ENCODE results near the gene BAIAP2.

BAIAP2 gene

GRCh38 chr17:81052199-81052997, 17.4 kb downstream of the BAIAP2 start:
- no peak for DNase-seq (ENCODE audit: low read depth)

- no peak for DNase-seq (ENCODE audit: low read depth)
Observed at GRCh38 chr17:81053041-81053970, 18.4 kb downstream of the BAIAP2 start.

GRCh38 chr17:81054308-81054707, 19.4 kb downstream of the BAIAP2 start:
- no peak for DNase-seq (ENCODE audit: low read depth)

GRCh38 chr17:81054881-81055370, 20.0 kb downstream of the BAIAP2 start:
- DNase-seq (ENCODE audit: low read depth): no peak

- no peak for DNase-seq (ENCODE audit: low read depth)
Observed at GRCh38 chr17:81056312-81056711, 21.4 kb downstream of the BAIAP2 start.

GRCh38 chr17:81057079-81057730, 22.3 kb downstream of the BAIAP2 start:
- DNase-seq (ENCODE audit: low read depth): no peak

- DNase-seq (ENCODE audit: low read depth): no peak
Observed at GRCh38 chr17:81057777-81058176, 22.8 kb downstream of the BAIAP2 start.

- no peak for DNase-seq (ENCODE audit: low read depth)
Observed at GRCh38 chr17:81058263-81058871, 23.4 kb downstream of the BAIAP2 start.

- DNase-seq (ENCODE audit: low read depth): no peak
Observed at GRCh38 chr17:81059026-81059425, 24.1 kb downstream of the BAIAP2 start.

- DNase-seq (ENCODE audit: low read depth): no peak
Observed at GRCh38 chr17:81060416-81060815, 25.5 kb downstream of the BAIAP2 start.

- no peak for DNase-seq (ENCODE audit: low read depth)
Observed at GRCh38 chr17:81061027-81061735, 26.2 kb downstream of the BAIAP2 start.

GRCh38 chr17:81062014-81062780, 27.2 kb downstream of the BAIAP2 start:
- DNase-seq (ENCODE audit: low read depth): no peak

GRCh38 chr17:81063106-81064093, 28.4 kb downstream of the BAIAP2 start:
- no peak for DNase-seq (ENCODE audit: low read depth)

GRCh38 chr17:81064678-81065475, 29.9 kb downstream of the BAIAP2 start:
- DNase-seq (ENCODE audit: low read depth): no peak

GRCh38 chr17:81065500-81065899, 30.5 kb downstream of the BAIAP2 start:
- DNase-seq (ENCODE audit: low read depth): no peak

- DNase-seq (ENCODE audit: low read depth): no peak
Observed at GRCh38 chr17:81066072-81066471, 31.1 kb downstream of the BAIAP2 start.

GRCh38 chr17:81066771-81067315, 31.9 kb downstream of the BAIAP2 start:
- DNase-seq (ENCODE audit: low read depth): no peak

GRCh38 chr17:81067391-81067811, 32.5 kb downstream of the BAIAP2 start:
- no peak for DNase-seq (ENCODE audit: low read depth)
